A549 treated with GW870086 at 1 μM for 4 hours (cell line): ENCODE measurements around the gene RAPGEF2. TPM values are rescaled to one million over a fixed set of nuclear protein-coding genes. Genes with fewer than 3 reads are reported as not detected.

Source experiments
- total RNA-seq: library from RNA; stranded (reverse); fragments of 200-300 nt; extraction: Qiagen RNA extraction; gene quantifications from 5 replicates; pipeline ENCODE4 v1.2.3, GENCODE V29; 2022; ENCODE audit warnings: low read depth

The RAPGEF2 gene
- total RNA-seq, result 9.4 to 13.8 TPM (median 12.9 TPM) in 5 replicates

DNA sequence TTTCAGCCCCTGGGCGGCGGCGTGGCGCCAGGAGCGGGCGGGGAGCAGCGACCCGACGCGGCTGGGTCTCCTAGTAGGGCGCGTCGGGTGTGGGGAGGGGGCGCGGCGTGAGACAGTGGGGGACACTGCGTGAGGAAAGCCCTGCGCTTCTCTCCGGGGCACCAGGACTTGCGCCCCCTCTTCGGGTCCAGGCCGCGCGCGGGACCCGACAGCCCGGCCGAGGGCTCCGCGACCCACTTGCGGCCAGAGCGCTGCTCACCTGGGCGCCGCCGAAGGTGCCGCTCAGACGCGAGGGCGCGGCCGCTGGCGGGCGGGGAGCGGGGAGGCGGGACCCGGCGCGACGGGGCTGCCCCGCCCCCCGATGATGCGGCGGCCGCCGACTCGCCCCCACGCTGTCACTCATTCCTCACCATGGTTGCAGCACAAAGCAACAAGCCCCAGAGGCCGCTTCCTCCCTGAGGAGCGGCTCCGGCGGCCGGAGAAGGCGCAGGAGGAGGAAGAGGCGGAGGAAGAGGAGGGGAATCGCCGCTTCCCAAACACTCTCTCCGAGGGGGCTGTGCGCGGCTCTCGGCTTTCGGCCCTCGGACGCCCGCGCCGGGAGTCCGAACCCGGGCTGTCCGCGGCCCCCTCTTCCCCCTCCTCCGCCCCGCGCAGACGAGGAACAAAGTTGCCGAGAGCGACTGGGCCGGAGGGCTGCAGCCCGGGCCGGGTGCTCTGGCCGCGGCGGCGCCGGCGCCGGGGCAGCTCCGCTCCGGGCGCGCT is at the start of gene RAPGEF2:
TSS of gene RAPGEF2 (plus strand) at position 458 of the 762 bp plus-strand sequence. CDS start 1,084 bp downstream, outside the sequence.

